HPDE6-E6E7 (cell line): ENCODE data around the gene BIRC3.
"Not testable (repeated sequence)": the region's sequence is repeated elsewhere in the genome, so short reads cannot be mapped to it uniquely, and the experiment has no call there.

Experiments
- DNase-seq: peaks from one replicate; pipeline ENCODE4 v3.0.0; 2011; ENCODE audit warnings: missing footprints; ENCODE audit errors: extremely low spot score

Gene BIRC3

DNA sequence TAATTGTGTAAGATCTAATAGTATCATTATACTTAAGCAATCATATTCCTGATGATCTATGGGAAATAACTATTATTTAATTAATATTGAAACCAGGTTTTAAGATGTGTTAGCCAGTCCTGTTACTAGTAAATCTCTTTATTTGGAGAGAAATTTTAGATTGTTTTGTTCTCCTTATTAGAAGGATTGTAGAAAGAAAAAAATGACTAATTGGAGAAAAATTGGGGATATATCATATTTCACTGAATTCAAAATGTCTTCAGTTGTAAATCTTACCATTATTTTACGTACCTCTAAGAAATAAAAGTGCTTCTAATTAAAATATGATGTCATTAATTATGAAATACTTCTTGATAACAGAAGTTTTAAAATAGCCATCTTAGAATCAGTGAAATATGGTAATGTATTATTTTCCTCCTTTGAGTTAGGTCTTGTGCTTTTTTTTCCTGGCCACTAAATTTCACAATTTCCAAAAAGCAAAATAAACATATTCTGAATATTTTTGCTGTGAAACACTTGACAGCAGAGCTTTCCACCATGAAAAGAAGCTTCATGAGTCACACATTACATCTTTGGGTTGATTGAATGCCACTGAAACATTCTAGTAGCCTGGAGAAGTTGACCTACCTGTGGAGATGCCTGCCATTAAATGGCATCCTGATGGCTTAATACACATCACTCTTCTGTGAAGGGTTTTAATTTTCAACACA, 6.4 kb downstream of the BIRC3 start:
- no peak for DNase-seq

- DNase-seq, result no peak
Observed at GRCh38 chr11:102325088-102325487, 7.8 kb downstream of the BIRC3 start.

GRCh38 chr11:102328748-102329147, 11.5 kb downstream of the BIRC3 start:
- no peak for DNase-seq

DNA sequence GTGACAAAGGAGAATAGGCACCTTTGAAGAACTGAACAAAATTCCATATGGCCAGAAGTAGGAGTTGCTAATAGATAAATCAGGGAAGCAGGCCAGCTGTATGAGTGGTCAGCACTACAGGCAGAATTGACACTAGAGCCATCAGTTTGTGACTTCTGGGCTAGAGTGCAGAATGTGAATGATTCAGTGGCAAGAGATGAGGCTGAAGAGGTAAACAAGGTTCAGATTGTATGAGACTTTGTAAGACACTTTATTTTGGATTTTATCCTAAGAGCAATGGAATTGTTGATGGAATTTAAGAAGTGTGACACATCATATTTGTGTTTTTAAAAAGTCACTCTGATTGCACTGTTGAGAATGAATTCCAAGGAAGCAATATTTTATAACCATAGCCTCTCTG, 12.9 kb downstream of the BIRC3 start:
- DNase-seq, result no peak

- DNase-seq, result no peak
Observed at GRCh38 chr11:102331341-102331740, 14.1 kb downstream of the BIRC3 start.

DNA sequence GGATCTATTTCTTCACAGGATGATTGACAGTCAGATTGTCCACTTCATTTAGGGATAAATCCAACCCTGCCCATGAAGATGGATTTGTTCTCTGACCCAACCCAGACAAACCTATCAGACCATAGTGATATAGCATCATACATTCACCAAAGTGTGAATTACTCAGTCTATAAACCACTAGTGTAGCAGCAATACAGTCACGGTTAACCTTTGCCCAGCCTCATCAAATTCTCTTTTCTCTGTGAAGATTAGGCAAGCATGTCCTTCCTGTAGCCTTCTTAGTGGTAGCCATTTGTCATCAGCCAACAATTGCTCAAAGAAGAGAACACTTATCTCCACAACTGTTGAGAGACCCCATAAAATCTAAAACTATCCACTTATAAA, 15.3 kb downstream of the BIRC3 start:
- no peak for DNase-seq

DNA sequence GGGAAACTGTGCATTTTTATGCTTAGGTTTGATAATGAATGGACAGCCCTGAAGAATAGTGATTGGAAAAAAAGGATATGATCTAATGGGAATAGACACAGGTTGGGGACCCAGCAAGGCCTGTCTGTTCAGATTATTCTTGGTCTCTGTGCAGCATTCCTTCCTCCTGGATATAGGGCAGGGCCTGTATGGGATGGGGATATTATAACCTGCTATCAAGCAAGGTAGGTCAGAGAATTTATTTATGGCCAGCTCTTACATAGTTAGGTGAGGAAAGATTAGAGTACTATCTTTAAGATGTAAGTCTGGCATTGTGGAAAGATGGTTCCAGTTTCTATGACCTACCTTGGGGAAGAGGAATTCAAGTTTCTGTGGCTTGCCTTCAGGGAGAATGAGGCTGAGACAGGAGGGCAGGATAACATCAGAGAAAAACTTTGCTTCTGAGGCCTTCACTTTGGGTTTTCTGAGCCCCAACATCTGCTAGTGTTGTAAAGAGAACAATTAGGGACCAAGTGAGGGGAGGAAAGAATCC, 21.3 kb downstream of the BIRC3 start:
- no peak for DNase-seq

GRCh38 chr11:102341311-102341710, 24.0 kb downstream of the BIRC3 start:
- not testable (repeated sequence) for DNase-seq

DNA sequence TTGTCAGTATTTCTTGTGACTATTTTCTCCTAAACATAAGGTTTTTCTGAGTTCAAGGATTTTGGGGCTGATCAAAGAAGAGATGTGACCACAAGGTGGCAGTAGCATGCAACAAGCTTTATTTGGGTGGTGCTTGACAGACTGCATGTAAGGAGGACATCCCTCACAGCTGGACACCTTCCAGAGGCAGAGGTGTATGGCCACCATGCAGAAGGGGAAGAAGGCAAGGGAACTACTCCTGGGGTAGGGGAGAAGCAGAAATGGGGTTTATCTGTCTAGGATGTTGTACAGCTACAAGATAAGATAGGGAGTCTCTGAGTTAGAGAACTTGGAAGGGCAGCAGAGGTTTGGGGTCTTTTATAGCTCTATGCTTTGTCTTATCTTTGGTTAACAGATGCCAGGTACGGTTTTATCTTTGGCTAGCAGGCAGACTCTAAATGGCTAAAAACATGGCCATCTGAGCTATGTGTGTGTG, 24.6 kb downstream of the BIRC3 start:
- peak; percentile 51 for DNase-seq

- DNase-seq, result no peak
Observed at GRCh38 chr11:102343809-102344208, 26.5 kb downstream of the BIRC3 start.

DNA sequence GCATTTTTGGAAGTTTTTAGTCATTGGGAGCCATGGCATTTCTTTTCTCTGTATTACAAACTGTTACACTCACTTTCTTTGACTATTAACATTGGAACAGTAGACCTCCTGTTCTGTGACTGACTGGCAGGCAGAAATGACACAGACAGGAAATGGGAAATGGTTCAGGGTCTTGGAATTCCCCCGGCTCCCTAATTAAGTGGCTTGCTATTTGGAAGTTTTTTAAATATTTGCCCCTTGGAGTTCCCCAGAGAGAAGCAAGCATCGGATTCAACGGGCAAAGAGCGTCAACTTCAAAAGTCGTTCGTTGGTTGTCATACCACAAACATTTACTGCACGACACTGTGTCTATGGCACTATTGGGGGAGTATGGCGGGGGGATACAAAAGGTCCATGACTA, 28.6 kb downstream of the BIRC3 start:
- no peak for DNase-seq

DNA sequence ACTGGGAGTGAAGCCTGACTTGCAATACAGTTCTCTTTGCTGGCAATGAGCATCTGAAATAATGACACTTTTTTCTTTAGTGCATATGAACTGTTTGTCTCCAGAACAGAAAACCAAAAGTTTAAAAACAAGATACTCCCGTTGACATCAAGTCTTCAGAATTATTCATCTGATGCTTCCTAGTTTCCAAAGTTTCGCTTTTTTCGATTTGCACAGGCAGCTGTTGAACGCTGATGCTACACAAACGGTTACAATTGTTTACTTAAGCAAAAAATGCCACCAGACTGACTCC, 29.1 kb downstream of the BIRC3 start:
- DNase-seq, result no peak

- peak; percentile 67 for DNase-seq
Observed at GRCh38 chr11:102346748-102347461, 29.6 kb downstream of the BIRC3 start, which contains the start of gene BIRC2. BIRC2 (plus strand) TSS chr11:102347214; CDS start chr11:102349855, 2,641 bp downstream.

DNA sequence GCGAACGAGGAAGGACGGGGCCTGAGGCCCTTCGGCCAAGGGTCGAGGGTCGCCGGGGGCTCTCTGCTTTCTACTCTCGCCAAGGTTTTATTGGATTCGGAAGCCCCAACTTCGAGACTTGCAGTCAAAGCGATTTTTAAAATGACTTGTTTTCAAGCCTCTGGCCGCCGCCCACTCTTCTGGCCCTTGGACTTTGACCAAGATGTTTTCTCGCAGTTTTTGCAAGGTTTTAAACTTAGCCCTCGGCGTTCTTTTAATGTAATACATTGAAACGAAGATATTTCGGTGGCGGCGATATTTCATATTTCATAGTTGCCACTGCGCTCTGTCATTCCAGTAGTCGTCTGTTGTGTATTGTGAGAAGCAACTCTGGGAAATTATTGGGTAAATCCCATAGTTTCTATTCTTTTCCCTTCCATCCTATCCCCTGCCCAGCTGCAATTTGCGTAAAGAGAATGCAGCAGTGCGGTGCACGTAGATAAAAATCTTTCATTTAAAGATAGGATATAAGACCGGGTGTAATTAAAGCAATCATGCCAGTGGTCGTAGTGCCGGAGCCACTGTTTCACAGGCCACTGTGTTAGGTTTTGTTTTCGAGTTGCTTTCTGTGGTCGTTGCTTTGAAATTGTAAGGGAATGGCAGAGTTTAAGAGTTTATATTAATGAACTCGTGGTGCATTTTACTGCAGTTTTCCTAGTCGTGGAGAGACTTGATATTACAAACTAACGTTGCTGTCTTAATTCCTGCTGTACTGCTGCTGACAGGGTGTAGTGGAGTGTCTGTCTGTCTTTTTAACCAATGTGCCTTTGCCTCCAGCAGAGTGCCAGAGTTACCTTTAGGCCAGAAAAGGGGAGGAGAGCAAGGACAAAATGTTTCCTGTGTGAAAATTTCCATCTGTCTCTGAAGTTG, 30.4 kb downstream of the BIRC3 start:
- DNase-seq, result no peak

GRCh38 chr11:102357116-102357515, 39.8 kb downstream of the BIRC3 start:
- DNase-seq, result no peak

DNA sequence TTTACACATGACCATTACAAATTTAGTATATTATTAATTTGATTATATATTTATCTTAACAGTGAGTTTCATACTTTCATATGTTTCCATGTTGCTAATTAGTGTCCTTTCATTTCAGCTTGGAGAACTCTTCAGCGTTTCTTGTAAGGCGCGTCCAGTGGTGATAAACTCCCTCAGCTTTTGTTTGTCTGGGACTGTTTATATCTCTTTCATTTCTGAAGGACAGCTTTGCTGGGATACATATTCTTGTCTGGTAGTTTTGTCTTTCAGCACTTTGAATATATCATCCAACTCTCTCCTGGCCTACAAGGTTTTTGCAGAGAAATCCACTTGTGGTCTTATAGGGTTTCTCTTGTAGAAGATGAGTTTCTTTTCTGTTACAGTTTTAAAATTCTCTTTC, 42.1 kb downstream of the BIRC3 start:
- no peak for DNase-seq

GRCh38 chr11:102360681-102361080, 43.4 kb downstream of the BIRC3 start:
- DNase-seq, result no peak

GRCh38 chr11:102361086-102362031, 44.1 kb downstream of the BIRC3 start:
- DNase-seq, result no peak

DNA sequence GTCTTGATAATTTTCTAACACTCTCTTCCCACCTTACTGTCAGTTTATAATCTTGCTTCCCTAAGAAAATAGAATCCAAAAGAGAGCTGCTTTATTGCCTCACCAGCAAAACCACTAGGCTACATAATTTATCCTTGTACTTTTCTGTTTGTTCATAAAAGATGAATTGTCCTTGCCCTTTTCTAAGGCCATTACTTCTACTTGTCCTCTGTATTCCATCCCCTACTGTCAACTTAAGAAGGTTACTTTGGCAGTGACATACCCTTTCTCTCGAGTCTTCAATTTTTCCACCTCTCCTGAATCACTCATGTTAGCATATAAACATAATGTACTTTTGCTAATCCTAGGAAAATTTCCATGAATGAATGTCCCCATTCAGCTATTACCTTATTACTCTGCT, 47.7 kb downstream of the BIRC3 start:
- no peak for DNase-seq

DNA sequence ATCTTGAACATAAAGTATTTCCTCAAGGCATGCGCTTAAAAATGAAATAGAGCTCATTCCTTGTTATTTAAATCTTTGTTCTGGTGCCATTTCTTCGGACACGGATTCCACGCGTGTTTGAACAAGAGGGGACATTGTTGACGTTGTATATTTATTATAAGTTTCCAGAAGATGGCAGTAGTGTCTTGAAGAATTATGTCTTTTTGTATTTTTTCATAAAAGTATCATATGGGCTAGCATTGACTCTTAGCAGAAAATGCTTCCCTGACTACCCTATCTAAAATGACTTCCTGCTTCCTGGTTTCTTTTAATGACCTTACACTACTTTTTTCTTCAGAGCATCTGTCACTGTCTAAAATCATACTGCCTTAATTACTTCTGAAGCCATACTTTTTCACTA, 50.1 kb downstream of the BIRC3 start:
- no peak for DNase-seq

- no peak for DNase-seq
Observed at GRCh38 chr11:102368472-102368871, 51.2 kb downstream of the BIRC3 start.
